SKM-1 (cell line): ENCODE measurements around the gene MIB2.

Experiments used
- DNase-seq: peaks from one replicate; lab custom pipeline; 2025; ENCODE audit not compliant: unreplicated experiment; lab: John Stamatoyannopoulos, UW

MIB2 gene

GRCh38 chr1:1598051-1598719, 17.1 kb upstream of the MIB2 start:
- no peak for DNase-seq

GRCh38 chr1:1598720-1599029, 16.6 kb upstream of the MIB2 start:
- DNase-seq = no peak

DNA sequence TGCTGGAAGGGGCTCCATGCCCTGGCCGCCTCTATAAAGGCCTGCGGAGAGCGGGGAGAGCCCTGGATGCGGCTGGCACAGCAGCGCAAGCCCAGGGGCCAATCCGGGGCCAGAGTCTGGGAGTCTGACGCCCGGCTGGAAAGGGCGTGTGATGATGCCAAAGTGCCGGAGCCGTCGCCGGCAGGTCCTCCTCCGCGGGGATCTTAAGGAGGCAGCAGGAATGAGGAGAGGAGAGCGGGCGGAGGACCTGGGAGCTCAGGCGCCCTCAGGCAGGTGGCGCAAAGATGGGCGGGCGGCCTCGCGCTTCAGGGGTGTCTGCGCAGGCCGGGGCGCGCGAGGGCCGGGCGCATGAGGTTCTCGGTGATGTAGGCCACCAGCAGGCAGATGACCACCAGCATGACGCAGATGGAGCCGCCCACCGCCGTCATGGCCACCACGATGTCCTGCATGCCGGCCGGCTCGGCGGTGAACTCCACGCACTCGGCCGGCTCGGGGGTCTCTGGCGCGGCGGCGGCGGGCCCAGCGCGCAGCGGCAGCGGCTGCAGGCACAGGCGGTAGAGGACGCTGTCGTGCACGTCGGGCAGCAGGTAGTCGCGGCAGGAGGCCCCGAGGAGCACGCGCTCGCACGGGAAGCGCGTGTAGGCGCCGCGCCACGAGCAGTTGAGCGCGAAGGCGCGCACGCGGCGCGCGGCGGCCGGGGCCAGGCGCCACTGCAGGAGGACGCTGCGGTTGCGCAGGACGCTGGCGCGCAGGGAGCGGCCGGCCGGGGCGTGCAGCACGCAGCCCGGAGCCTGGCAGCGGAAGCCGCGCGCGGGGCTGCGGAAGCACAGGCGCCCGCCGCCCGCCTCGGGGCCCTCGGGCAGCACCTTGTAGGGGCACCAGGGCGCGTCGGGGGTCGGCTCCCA, 16.0 kb upstream of the MIB2 start:
- DNase-seq = no peak

DNA sequence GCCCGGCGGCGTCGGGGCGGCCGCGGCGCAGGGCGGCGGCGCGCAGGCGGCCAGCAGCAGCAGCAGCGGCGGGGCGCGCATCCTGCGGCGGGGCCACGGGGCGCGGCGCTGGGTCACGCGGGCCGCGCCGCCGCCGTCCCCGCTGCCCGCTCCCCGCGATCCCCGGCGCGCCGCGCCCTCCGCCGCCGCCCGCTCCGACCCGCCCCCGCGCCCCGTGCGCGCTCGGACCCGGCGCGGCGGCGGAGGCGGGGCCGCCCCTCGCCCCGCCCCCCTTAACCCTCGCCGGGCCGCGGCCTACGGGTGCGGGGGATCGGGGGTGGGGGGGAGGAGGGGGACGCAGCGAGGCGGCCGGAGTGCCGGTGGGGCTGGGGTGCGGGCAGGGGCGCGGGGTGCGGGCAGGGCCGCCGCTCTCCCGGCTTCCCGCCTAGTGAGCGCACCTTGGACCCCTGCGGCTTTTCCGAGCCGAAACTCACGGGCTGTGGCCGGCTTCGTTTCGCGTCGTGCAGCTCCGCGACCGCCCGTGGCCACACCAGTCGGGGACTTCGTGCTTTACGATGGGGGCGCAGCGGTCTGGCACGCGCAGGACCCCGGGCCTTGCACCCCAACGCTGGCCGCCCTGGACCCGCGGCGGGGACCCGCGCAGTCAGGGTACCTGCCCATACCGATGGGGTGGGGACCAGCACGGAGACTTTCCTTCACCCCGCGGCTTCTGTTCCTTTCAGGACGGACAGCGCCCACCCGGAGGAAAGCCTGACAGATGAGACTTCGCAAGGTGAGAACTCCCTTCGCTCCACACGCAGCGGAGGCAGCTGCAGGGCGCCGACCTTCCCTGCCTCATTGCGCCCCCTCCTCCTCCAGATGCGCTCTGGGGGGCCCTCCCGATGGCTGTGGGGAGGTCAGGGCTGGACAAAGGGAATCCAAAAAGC, 15.1 kb upstream of the MIB2 start, which contains the start of gene FNDC10:
Gene FNDC10, minus strand, starts transcription at position 201 of the 926 bp plus-strand sequence. Its CDS starts 120 bp downstream, at position 81.
- DNase-seq = no peak

DNA sequence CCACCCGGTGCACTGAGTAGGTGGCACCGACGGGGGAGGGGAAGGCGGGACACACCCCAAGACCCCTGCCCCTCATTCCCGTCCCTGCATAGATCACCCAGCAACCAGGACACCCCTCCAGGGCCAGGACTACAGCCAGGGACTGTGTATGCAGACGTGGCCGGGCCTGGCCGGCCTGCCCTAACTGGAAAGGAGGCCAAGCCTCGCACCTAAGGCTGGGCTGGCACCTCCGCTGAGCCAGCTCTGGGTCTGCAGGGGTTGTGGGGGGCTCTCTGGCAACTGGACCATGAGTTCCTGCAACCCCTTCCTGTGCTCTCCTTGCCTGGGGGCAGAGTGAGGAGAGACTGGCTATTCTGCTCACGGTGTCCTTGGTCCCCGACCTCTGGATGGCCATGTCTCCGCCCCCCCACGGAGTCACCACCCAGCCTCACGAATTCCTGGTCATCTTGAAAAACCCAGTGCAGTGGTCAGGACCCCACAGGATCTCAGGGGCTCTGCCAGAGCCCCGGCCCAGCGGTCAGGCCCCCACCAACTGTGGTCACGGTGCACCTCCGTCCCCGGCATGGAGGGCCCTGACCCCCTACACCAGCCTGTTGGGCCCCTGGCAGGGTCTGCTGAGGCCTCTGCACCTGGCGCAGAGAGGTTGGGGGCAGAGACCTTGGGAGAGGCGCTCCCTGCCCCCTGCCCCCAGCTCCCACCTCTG, 14.3 kb upstream of the MIB2 start:
- DNase-seq = no peak

DNA sequence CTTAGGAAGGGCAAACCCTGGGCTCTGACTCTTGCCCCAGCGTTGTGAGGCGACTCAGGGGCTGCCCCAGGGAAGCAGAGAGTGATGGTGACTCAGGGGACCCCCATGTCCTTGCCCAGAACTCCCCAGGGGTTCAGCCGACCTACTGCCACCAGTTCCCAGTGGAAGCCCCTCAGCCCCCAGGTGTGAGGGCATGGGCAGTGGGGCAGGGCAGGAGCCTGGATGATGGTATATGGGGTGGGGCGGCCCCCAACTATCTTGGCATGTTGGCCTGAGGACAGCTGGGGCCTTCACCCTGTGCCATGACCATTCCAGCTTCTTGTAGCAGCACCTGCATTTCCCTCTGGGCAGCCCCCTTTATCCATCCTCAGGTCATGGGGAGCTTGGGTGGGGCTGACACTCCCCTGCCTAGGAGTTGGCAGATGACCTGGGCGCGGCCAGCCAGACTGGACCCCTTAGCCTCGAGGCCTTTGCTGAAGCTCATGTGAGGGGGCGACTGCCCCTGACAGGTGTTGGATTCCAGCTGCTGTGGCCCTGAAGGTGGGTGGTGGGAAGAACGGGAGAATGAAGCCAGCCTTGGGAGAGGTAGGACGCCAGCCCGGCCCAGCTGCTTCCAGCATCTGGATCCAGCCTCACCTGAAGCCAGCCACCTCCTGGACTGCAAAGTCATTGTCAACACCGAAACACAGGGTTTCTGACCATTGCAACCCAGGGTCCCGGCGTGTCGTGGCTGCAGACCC, 13.6 kb upstream of the MIB2 start:
- DNase-seq = no peak

GRCh38 chr1:1602304-1602967, 12.9 kb upstream of the MIB2 start:
- no peak for DNase-seq

DNA sequence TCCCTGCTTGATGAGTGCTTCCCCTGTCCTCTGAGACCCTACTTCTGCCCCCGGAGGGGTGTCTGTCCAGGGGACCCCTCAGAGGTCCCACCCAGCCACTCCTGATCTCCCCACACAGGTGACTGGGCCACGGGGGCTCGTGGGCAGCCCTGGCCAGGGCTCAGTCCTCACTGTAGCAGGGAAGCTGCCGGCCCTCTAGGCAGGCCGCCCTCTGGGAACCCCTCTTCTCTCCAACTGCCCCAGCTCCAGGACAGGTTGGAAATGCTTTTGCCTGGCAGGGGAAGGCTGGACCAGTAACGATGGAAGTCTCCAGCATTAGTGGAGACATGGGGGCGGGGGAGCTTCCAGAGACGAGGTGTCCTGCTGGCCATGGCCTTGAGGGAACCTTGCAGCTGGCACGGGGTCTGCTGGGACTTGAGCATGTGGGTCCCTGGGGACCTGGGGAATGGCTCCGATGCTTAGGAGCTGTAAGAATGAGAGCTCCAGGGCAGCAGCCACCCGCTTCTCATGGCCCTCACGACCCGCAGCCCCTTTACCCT, 12.3 kb upstream of the MIB2 start:
- DNase-seq = no peak

DNA sequence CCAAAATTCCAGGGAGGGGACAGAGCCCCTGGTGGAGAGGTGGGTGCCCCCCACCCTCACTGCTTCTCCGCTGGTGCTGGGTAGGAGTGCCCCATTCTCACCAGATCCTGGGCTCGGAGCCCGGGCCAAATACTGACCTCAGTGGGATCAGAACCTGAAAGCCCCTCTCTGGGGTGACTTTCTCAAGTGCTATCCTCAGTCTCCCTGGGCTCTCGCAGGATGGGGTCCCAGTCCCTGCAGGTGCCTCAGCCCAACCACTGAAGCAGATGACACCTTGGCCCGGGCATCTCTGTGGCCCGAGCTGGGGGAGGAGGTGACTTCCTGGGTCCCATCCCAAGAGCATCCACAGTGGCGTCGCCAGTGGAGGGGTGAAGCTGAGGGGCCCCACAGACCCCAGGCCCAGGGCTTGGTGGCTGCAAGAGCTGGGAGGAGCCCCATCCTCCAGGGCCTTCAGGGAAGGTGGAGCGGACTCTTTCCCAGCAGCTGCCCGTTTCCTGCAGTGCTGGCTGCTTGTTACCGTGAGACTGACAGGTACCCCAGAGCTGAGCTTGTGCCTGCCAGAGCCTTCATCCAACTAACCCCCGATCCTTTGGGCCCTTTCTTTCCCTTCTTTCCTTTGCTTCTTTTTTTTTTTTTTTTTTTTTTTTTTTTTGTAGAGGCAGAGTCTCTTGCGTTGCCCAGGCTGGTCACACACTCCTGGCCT, 11.5 kb upstream of the MIB2 start:
- DNase-seq = no peak

GRCh38 chr1:1604374-1605033, 10.8 kb upstream of the MIB2 start:
- no peak for DNase-seq

DNA sequence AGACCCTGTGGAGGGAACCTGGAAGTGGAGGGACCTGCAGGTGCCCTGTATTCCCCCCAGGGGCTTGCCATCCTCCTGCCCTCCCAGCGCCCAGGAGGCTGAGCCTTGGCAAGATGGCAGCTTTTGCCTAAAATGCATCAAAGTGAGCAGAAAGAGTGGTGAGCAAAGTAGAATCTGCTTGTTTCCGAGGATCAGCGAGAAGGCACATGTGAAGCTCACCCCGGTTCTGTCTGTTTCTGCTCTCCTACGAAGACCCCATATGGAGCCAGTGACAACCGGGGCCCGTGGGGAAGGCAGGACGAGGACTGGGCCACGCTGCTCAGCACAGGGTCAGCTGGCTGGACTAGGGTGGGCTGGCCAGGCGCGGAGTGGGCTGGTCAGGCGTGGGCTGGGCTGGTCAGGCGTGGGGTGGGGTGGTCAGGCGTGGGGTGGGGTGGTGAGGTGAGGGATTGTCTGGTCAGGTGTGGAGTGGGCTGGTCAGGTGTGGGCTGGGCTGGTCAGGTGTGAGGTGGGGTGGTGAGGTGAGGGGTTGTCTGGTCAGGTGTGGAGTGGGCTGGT, 10.2 kb upstream of the MIB2 start:
- DNase-seq = no peak

- no peak for DNase-seq
Observed at GRCh38 chr1:1605724-1606123, 9.6 kb upstream of the MIB2 start.

- no peak for DNase-seq
Observed at GRCh38 chr1:1606232-1606631, 9.1 kb upstream of the MIB2 start.

GRCh38 chr1:1609822-1610485, 5.3 kb upstream of the MIB2 start:
- no peak for DNase-seq

DNA sequence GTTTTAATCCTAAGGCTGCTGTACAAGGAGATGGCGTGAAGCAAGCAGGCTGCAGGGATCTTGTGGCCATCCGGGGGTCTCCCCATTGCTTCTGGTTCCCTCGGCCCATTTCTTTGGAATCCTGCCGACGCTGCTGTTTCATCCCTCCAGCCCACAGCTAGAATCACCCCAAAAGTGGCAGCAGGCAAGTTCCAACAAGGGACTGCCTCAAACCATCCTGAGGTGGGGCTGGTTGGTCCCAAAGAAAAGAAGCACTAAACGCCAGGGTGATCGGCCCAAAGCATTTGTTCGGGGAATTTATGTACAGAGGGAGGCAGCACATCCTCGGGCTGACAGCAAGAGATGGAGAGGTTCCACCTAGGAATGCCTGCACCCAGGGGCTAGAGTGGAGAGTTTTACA, 4.5 kb upstream of the MIB2 start:
- DNase-seq = no peak

GRCh38 chr1:1612104-1612400, 3.2 kb upstream of the MIB2 start:
- no peak for DNase-seq

- no peak for DNase-seq
Observed at GRCh38 chr1:1613509-1614082, 1.7 kb upstream of the MIB2 start.
